Measurements from ENCODE around the gene FSTL4.

FSTL4 gene

GRCh38 chr5:133299728-133300127, 312.6 kb downstream of the FSTL4 start:
- ATAC-seq (ENCODE audit: low read depth) (no peak), DNase-seq (ENCODE audit: low spot score) (no peak)
- H3K27me3 ChIP-seq (ENCODE audit: insufficient read depth, poor library complexity, severe bottlenecking): no peaks in the 10 kb centered on the region
- H3K4me3 ChIP-seq (ENCODE audit: severe bottlenecking): no peak overlapping the region
- no peaks in the 10 kb centered on the region for H3K36me3 ChIP-seq (ENCODE audit: low read depth)
- no peaks in the 10 kb centered on the region for H3K4me1 ChIP-seq (ENCODE audit: insufficient read depth, poor library complexity, severe bottlenecking)
- no peak for TF ChIP-seq CTCF (IDR thresholded peaks at IDR 0.05; ENCODE audit: poor library complexity, severe bottlenecking)
- no peak overlapping the region for H3K27ac ChIP-seq (ENCODE audit: poor library complexity, severe bottlenecking)
- no peaks in the 10 kb centered on the region for H3K9me3 ChIP-seq (ENCODE audit: severe bottlenecking)

- no peak for TF ChIP-seq CTCF (IDR thresholded peaks at IDR 0.05; ENCODE audit: poor library complexity, severe bottlenecking)
- no peaks in the 10 kb centered on the region for H3K4me1 ChIP-seq (ENCODE audit: insufficient read depth, poor library complexity, severe bottlenecking)
- H3K4me3 ChIP-seq (ENCODE audit: severe bottlenecking): no peak overlapping the region
- H3K9me3 ChIP-seq (ENCODE audit: severe bottlenecking): no peaks in the 10 kb centered on the region
- H3K27me3 ChIP-seq (ENCODE audit: insufficient read depth, poor library complexity, severe bottlenecking): no peaks in the 10 kb centered on the region
- no peaks in the 10 kb centered on the region for H3K36me3 ChIP-seq (ENCODE audit: low read depth)
- DNase-seq (ENCODE audit: low spot score) (no peak), ATAC-seq (ENCODE audit: low read depth) (no peak)
- no peak overlapping the region for H3K27ac ChIP-seq (ENCODE audit: poor library complexity, severe bottlenecking)
Measured at GRCh38 chr5:133299021-133299420, 313.3 kb downstream of the FSTL4 start.

GRCh38 chr5:133298447-133298846, 313.9 kb downstream of the FSTL4 start:
- Histone ChIP-seq H3K27ac (ENCODE audit: poor library complexity, severe bottlenecking) (no peak overlapping the region), H3K9me3 (ENCODE audit: severe bottlenecking) (no peaks in the 10 kb centered on the region), H3K36me3 (ENCODE audit: low read depth) (no peaks in the 10 kb centered on the region), H3K4me3 (ENCODE audit: severe bottlenecking) (no peak overlapping the region), H3K4me1 (ENCODE audit: insufficient read depth, poor library complexity, severe bottlenecking) (no peaks in the 10 kb centered on the region), H3K27me3 (ENCODE audit: insufficient read depth, poor library complexity, severe bottlenecking) (no peaks in the 10 kb centered on the region)
- no peak for ATAC-seq (ENCODE audit: low read depth)
- no peak for TF ChIP-seq CTCF (IDR thresholded peaks at IDR 0.05; ENCODE audit: poor library complexity, severe bottlenecking)
- DNase-seq (ENCODE audit: low spot score): no peak

- no peaks in the 10 kb centered on the region for H3K36me3 ChIP-seq (ENCODE audit: low read depth)
- H3K27ac ChIP-seq (ENCODE audit: poor library complexity, severe bottlenecking): no peak overlapping the region
- no peaks in the 10 kb centered on the region for H3K9me3 ChIP-seq (ENCODE audit: severe bottlenecking)
- H3K27me3 ChIP-seq (ENCODE audit: insufficient read depth, poor library complexity, severe bottlenecking): no peaks in the 10 kb centered on the region
- DNase-seq (ENCODE audit: low spot score) (no peak), ATAC-seq (ENCODE audit: low read depth) (no peak)
- peaks cover 6% of the 10 kb centered on the region for H3K4me1 ChIP-seq (ENCODE audit: insufficient read depth, poor library complexity, severe bottlenecking)
- H3K4me3 ChIP-seq (ENCODE audit: severe bottlenecking): no peak overlapping the region
- TF ChIP-seq CTCF (IDR thresholded peaks at IDR 0.05; ENCODE audit: poor library complexity, severe bottlenecking): no peak
Measured at GRCh38 chr5:133297293-133297692, 315.0 kb downstream of the FSTL4 start.

- Histone ChIP-seq H3K4me3 (ENCODE audit: severe bottlenecking) (no peak overlapping the region), H3K9me3 (ENCODE audit: severe bottlenecking) (no peaks in the 10 kb centered on the region), H3K27me3 (ENCODE audit: insufficient read depth, poor library complexity, severe bottlenecking) (no peaks in the 10 kb centered on the region), H3K27ac (ENCODE audit: poor library complexity, severe bottlenecking) (no peak overlapping the region), H3K36me3 (ENCODE audit: low read depth) (no peaks in the 10 kb centered on the region), H3K4me1 (ENCODE audit: insufficient read depth, poor library complexity, severe bottlenecking) (peaks cover 12% of the 10 kb centered on the region)
- DNase-seq (ENCODE audit: low spot score) (no peak), ATAC-seq (ENCODE audit: low read depth) (no peak)
- no peak for TF ChIP-seq CTCF (IDR thresholded peaks at IDR 0.05; ENCODE audit: poor library complexity, severe bottlenecking)
Measured at GRCh38 chr5:133296624-133297023, 315.7 kb downstream of the FSTL4 start.

Data from RWPE2 (cell line).